Measurements from ENCODE around the gene CDC45. TPM values are rescaled to one million over a fixed set of nuclear protein-coding genes. Genes with fewer than 3 reads are reported as not detected.

The CDC45 gene
- total RNA-seq, 2 experiments from 2014 or later: 109 to 111 TPM

GRCh38 chr22:19522190-19522880 is 42.6 kb downstream of the CDC45 start:
- Mint-ChIP-seq H3K9me3 (no peaks in the 10 kb centered on the region), H3K4me3 (no peak overlapping the region), H3K4me1 (ENCODE audit: low read depth) (peaks cover 9% of the 10 kb centered on the region), H3K27ac (no peak overlapping the region), H3K36me3 (ENCODE audit: low read depth) (peaks cover 20% of the 10 kb centered on the region), H3K27me3 (peaks cover 22% of the 10 kb centered on the region)
- DNase-seq (no peak), ATAC-seq (no peak)
- ChIA-PET POLR2A (interaction anchor here (2.4 kb wide), 1 partner anchor 107 kb away, joined by 6 read pairs; no protein-coding TSS in a partner anchor), CTCF (interaction anchor here (0.8 to 2.9 kb wide), 2 partner anchors 21 to 107 kb away, joined by 3 to 10 read pairs; no protein-coding TSS in a partner anchor)
- intact Hi-C loops (cut with micrococcal nuclease): loop anchor here (10.0 kb wide), 1 partner anchor 92 kb away; no protein-coding TSS in a partner anchor
- no peak for TF ChIP-seq CTCF (IDR thresholded peaks at IDR 0.05)

DNA sequence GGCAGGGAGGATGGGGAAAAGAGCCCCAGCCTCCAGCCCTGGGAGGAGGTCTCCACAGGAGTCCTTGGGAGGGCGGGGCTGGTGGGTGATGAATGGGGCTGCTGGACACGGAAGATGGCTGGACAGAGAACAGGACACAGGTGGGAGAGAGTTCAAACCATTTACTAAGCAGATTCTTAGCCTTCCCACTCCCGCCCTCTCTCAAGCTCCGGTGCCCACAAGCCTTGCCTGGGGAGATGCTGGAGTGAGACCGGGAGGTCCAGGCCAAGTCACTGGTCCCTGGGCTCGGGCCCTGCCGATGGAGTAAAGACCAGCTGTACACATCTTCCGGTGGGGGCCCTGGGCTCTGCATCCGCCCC is 43.1 kb downstream of the CDC45 start:
- Mint-ChIP-seq H3K4me3 (no peak overlapping the region), H3K27me3 (peaks cover 22% of the 10 kb centered on the region), H3K36me3 (ENCODE audit: low read depth) (peaks cover 15% of the 10 kb centered on the region), H3K9me3 (no peaks in the 10 kb centered on the region), H3K4me1 (ENCODE audit: low read depth) (peaks cover 9% of the 10 kb centered on the region), H3K27ac (no peak overlapping the region)
- ChIA-PET POLR2A (interaction anchor here (1.0 to 2.4 kb wide), 2 partner anchors 17 to 107 kb away, joined by 3 to 6 read pairs; no protein-coding TSS in a partner anchor), CTCF (interaction anchor here (2.9 kb wide), 1 partner anchor 107 kb away, joined by 10 read pairs; no protein-coding TSS in a partner anchor)
- intact Hi-C loops (cut with micrococcal nuclease): loop anchor here (10.0 kb wide), 1 partner anchor 92 kb away; no protein-coding TSS in a partner anchor
- TF ChIP-seq CTCF (IDR thresholded peaks at IDR 0.05): no peak
- DNase-seq (no peak), ATAC-seq (no peak)

DNA sequence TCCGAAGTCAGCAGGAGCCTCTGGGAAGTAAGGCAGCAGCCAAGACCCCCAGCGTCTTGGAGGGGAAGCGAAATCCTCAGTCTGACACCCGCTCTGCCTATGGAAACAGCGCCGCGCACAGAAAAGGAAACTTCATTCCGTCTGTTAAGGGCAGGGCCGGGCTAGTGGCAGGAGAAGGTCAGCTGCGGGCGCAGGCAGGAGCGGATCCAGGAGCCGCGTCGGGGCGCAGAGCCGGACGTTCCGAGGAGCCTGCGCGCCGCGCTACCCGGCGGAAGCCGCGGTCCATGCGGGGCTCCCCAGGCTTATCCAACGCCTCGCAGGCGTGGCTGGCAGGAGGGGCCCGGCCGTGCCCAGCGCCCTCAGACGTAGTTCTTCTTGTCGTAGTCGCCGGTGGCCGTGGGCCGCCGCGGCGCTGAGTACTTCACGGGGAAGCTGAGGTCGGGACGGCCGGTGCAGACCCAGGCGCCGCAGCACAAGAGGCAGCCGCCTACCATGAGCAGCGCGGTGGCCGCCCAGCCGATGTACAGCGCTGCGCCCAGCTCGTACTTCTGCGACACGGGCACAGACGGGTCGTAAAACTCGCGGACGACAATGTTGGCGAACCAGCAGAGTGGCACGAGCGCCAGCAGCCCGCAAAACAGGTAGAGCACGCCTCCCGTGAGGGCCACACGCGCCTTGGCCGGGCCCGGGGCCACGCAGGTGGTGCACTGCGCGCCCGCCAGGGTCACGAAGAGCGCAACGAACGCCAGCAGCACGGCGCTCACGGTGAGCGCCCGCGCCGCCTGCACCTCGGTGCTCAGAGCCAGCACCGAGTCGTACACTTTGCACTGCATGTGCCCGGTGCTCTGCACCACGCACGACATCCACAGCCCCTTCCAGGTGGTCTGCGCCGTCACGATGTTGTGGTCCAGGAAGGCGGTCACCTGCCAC is 43.8 kb downstream of the CDC45 start:
- ChIA-PET CTCF (interaction anchor here (2.9 kb wide), 1 partner anchor 106 kb away, joined by 10 read pairs; no protein-coding TSS in a partner anchor), POLR2A (interaction anchor here (1.0 to 2.4 kb wide), 2 partner anchors 18 to 106 kb away, joined by 3 to 6 read pairs; no protein-coding TSS in a partner anchor)
- Mint-ChIP-seq H3K9me3 (no peaks in the 10 kb centered on the region), H3K4me3 (no peak overlapping the region), H3K36me3 (ENCODE audit: low read depth) (peaks cover 14% of the 10 kb centered on the region), H3K27ac (no peak overlapping the region), H3K4me1 (ENCODE audit: low read depth) (peaks cover 9% of the 10 kb centered on the region), H3K27me3 (peaks cover 22% of the 10 kb centered on the region)
- intact Hi-C loops (cut with micrococcal nuclease): loop anchor here (10.0 kb wide), 1 partner anchor 91 kb away; no protein-coding TSS in a partner anchor
- no peak for TF ChIP-seq CTCF (IDR thresholded peaks at IDR 0.05)
- DNase-seq: peak; percentile 26
- peak; percentile 56 for ATAC-seq

- TF ChIP-seq CTCF (IDR thresholded peaks at IDR 0.05): no peak
- H3K27ac Mint-ChIP-seq: no peak within 1 kb of the TSS
- ATAC-seq (peak; percentile 25), DNase-seq (no peak)
- ChIA-PET POLR2A (interaction anchor here (0.7 to 1.0 kb wide), 2 partner anchors 19 to 71 kb away, joined by 3 read pairs; no protein-coding TSS in a partner anchor), CTCF (interaction anchor here (2.9 kb wide), 1 partner anchor 105 kb away, joined by 10 read pairs; no protein-coding TSS in a partner anchor)
- peaks cover 22% of the 10 kb centered on the region for H3K27me3 Mint-ChIP-seq
- H3K4me1 Mint-ChIP-seq (ENCODE audit: low read depth): peaks cover 9% of the 10 kb centered on the region
- intact Hi-C loops (cut with micrococcal nuclease): loop anchor here (10.0 kb wide), 1 partner anchor 90 kb away; no protein-coding TSS in a partner anchor
- H3K9me3 Mint-ChIP-seq: no peaks in the 10 kb centered on the region
- H3K4me3 Mint-ChIP-seq: peak within 1 kb of the TSS; percentile 37
- peaks cover 9% of the 10 kb centered on the region for H3K36me3 Mint-ChIP-seq (ENCODE audit: low read depth)
These were observed 44.7 kb downstream of the CDC45 start, which contains the start of gene CLDN5 for GRCh38 chr22:19524170-19525115. Gene CLDN5, minus strand, starts transcription at chr22:19524410. Its CDS starts 155 bp downstream, at chr22:19524255.
